ENCODE results near the gene CTIF. TPM values are rescaled to one million over a fixed set of nuclear protein-coding genes. Genes with fewer than 3 reads are reported as not detected.

CTIF gene
- total and polyA plus RNA-seq, 2 donors (not counting 1 experiment from before 2014, with no cell fraction given), result 27.2 to 28.1 TPM

GRCh38 chr18:48757367-48757766 is 218.5 kb downstream of the CTIF start:
- H3K27ac ChIP-seq (ENCODE audit: insufficient read depth, low read length), result no peak overlapping the region
- H2AFZ ChIP-seq (ENCODE audit: low read length), result no peak overlapping the region
- DNase-seq (ENCODE audit: low read depth in 2 of 2), result no peak
- no peak overlapping the region for H3K4me2 ChIP-seq (ENCODE audit: extremely low read depth, insufficient read depth, low read length)
- no peaks in the 10 kb centered on the region for H3K27me3 ChIP-seq (ENCODE audit: control insufficient read depth, insufficient read depth, low read length)
- H3K9me3 ChIP-seq (ENCODE audit: control insufficient read depth, insufficient read depth, low read depth, low read length), result no peaks in the 10 kb centered on the region
- H3K36me3 ChIP-seq (ENCODE audit: control insufficient read depth, insufficient read depth, low read length), result peaks cover 17% of the 10 kb centered on the region
- no peaks in the 10 kb centered on the region for H4K20me1 ChIP-seq (ENCODE audit: control insufficient read depth, extremely low read depth, insufficient read depth, low read length)
- TF ChIP-seq, protein P1, sequence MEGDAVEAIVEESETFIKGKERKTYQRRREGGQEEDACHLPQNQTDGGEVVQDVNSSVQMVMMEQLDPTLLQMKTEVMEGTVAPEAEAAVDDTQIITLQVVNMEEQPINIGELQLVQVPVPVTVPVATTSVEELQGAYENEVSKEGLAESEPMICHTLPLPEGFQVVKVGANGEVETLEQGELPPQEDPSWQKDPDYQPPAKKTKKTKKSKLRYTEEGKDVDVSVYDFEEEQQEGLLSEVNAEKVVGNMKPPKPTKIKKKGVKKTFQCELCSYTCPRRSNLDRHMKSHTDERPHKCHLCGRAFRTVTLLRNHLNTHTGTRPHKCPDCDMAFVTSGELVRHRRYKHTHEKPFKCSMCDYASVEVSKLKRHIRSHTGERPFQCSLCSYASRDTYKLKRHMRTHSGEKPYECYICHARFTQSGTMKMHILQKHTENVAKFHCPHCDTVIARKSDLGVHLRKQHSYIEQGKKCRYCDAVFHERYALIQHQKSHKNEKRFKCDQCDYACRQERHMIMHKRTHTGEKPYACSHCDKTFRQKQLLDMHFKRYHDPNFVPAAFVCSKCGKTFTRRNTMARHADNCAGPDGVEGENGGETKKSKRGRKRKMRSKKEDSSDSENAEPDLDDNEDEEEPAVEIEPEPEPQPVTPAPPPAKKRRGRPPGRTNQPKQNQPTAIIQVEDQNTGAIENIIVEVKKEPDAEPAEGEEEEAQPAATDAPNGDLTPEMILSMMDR (conservative IDR thresholded peaks at IDR 0.05 in 1 of 2, IDR thresholded peaks at IDR 0.05 in 1 of 2; ENCODE audit: low read depth in 1 of 2, low read length in 2 of 2), result no peak
- TF ChIP-seq EZH2 (IDR thresholded peaks at IDR 0.05; ENCODE audit: low read length, missing control alignments), result no peak
- H3K4me1 ChIP-seq (ENCODE audit: control insufficient read depth, extremely low read depth, insufficient read depth, low read length), result no peaks in the 10 kb centered on the region
- no peak overlapping the region for H3K9ac ChIP-seq (ENCODE audit: insufficient read depth, low read length)
- H3K4me3 ChIP-seq (replicated peaks in 1 of 4; ENCODE audit: control extremely low read depth in 1 of 4, insufficient read depth in 1 of 4, low read depth in 3 of 4, low read length in 4 of 4), result no peak overlapping the region
- no peaks in the 10 kb centered on the region for H3K79me2 ChIP-seq (ENCODE audit: control insufficient read depth, insufficient read depth, low read length)

DNA sequence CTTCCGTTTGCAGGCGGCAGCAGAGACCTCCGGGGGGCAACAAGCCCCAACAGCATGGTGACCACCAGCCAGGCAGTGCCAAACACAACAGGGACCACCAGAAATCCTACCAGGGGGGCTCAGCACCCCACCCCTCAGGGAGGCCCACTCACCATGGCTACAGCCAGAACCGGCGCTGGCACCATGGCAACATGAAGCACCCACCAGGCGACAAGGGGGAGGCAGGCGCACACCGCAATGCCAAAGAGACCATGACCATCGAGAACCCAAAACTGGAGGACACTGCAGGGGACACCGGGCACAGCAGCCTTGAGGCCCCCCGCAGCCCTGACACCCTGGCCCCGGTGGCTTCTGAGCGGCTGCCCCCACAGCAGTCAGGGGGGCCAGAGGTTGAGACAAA is 219.1 kb downstream of the CTIF start:
- no peak overlapping the region for H2AFZ ChIP-seq (ENCODE audit: low read length)
- no peak for DNase-seq (ENCODE audit: low read depth in 2 of 2)
- H4K20me1 ChIP-seq (ENCODE audit: control insufficient read depth, extremely low read depth, insufficient read depth, low read length), result no peaks in the 10 kb centered on the region
- H3K4me3 ChIP-seq (replicated peaks in 1 of 4; ENCODE audit: control extremely low read depth in 1 of 4, insufficient read depth in 1 of 4, low read depth in 3 of 4, low read length in 4 of 4), result no peak overlapping the region
- H3K9ac ChIP-seq (ENCODE audit: insufficient read depth, low read length), result no peak overlapping the region
- no peaks in the 10 kb centered on the region for H3K4me1 ChIP-seq (ENCODE audit: control insufficient read depth, extremely low read depth, insufficient read depth, low read length)
- no peak overlapping the region for H3K27ac ChIP-seq (ENCODE audit: insufficient read depth, low read length)
- no peaks in the 10 kb centered on the region for H3K79me2 ChIP-seq (ENCODE audit: control insufficient read depth, insufficient read depth, low read length)
- H3K4me2 ChIP-seq (ENCODE audit: extremely low read depth, insufficient read depth, low read length), result no peak overlapping the region
- peaks cover 19% of the 10 kb centered on the region for H3K36me3 ChIP-seq (ENCODE audit: control insufficient read depth, insufficient read depth, low read length)
- no peaks in the 10 kb centered on the region for H3K9me3 ChIP-seq (ENCODE audit: control insufficient read depth, insufficient read depth, low read depth, low read length)
- TF ChIP-seq EZH2 (IDR thresholded peaks at IDR 0.05; ENCODE audit: low read length, missing control alignments), result no peak
- TF ChIP-seq, protein P1 (conservative IDR thresholded peaks at IDR 0.05 in 1 of 2, IDR thresholded peaks at IDR 0.05 in 1 of 2; ENCODE audit: low read depth in 1 of 2, low read length in 2 of 2), result no peak
- H3K27me3 ChIP-seq (ENCODE audit: control insufficient read depth, insufficient read depth, low read length), result no peaks in the 10 kb centered on the region

GRCh38 chr18:48761582-48761981 is 222.8 kb downstream of the CTIF start:
- no peaks in the 10 kb centered on the region for H3K27me3 ChIP-seq (ENCODE audit: control insufficient read depth, insufficient read depth, low read length)

More at GRCh38 chr18:48761582-48761981, 222.8 kb downstream of the CTIF start:
- H3K79me2 ChIP-seq (ENCODE audit: control insufficient read depth, insufficient read depth, low read length), result no peaks in the 10 kb centered on the region
- TF ChIP-seq, protein P1 (conservative IDR thresholded peaks at IDR 0.05 in 1 of 2, IDR thresholded peaks at IDR 0.05 in 1 of 2; ENCODE audit: low read depth in 1 of 2, low read length in 2 of 2), result no peak
- no peak for TF ChIP-seq EZH2 (IDR thresholded peaks at IDR 0.05; ENCODE audit: low read length, missing control alignments)
- no peak overlapping the region for H3K4me2 ChIP-seq (ENCODE audit: extremely low read depth, insufficient read depth, low read length)
- DNase-seq (ENCODE audit: low read depth in 2 of 2), result no peak
- H3K36me3 ChIP-seq (ENCODE audit: control insufficient read depth, insufficient read depth, low read length), result peaks cover 29% of the 10 kb centered on the region
- H3K27ac ChIP-seq (ENCODE audit: insufficient read depth, low read length), result no peak overlapping the region
- H3K9me3 ChIP-seq (ENCODE audit: control insufficient read depth, insufficient read depth, low read depth, low read length), result no peaks in the 10 kb centered on the region
- no peak overlapping the region for H3K9ac ChIP-seq (ENCODE audit: insufficient read depth, low read length)
- H4K20me1 ChIP-seq (ENCODE audit: control insufficient read depth, extremely low read depth, insufficient read depth, low read length), result no peaks in the 10 kb centered on the region
- H3K4me1 ChIP-seq (ENCODE audit: control insufficient read depth, extremely low read depth, insufficient read depth, low read length), result no peaks in the 10 kb centered on the region
- H2AFZ ChIP-seq (ENCODE audit: low read length), result no peak overlapping the region
- no peak overlapping the region for H3K4me3 ChIP-seq (replicated peaks in 1 of 4; ENCODE audit: control extremely low read depth in 1 of 4, insufficient read depth in 1 of 4, low read depth in 3 of 4, low read length in 4 of 4)
